WTC11 (cell line): ENCODE data around the gene FSD1L.

Source experiments
- SMAD4 ChIP-seq: sonication (generic); formaldehyde crosslinking; IDR thresholded peaks from 2 replicates; pipeline ENCODE4 v1.8.0; 2022; ENCODE audit warnings: mild to moderate bottlenecking, missing genetic modification reagents
- SP1 ChIP-seq: sonication (generic); formaldehyde crosslinking; conservative IDR thresholded peaks from 2 replicates; pipeline ENCODE4 v1.8.1; 2022; ENCODE audit warnings: missing genetic modification reagents
- TF ChIP-seq, protein P1 (sequence below): sonication (generic); formaldehyde crosslinking; IDR thresholded peaks from 2 replicates; pipeline ENCODE4 v1.8.1; 2023; ENCODE audit warnings: mild to moderate bottlenecking, missing genetic modification reagents, borderline replicate concordance
- TF ChIP-seq, protein P2 (sequence below): fragments of 200-600 bp; IDR thresholded peaks from 2 replicates; pipeline ENCODE4 v1.8.0; 2022; ENCODE audit warnings: antibody characterized with exemption
- TF ChIP-seq, protein P3 (sequence below): sonication (generic); formaldehyde crosslinking; IDR thresholded peaks from 2 replicates; pipeline ENCODE4 v1.8.1; 2022; ENCODE audit warnings: low read depth, mild to moderate bottlenecking, moderate library complexity, missing genetic modification reagents, borderline replicate concordance
- TF ChIP-seq, protein P4 (sequence below): sonication (generic); formaldehyde crosslinking; IDR thresholded peaks from 2 replicates; pipeline ENCODE4 v1.8.0; 2022; ENCODE audit warnings: missing genetic modification reagents

DNA sequence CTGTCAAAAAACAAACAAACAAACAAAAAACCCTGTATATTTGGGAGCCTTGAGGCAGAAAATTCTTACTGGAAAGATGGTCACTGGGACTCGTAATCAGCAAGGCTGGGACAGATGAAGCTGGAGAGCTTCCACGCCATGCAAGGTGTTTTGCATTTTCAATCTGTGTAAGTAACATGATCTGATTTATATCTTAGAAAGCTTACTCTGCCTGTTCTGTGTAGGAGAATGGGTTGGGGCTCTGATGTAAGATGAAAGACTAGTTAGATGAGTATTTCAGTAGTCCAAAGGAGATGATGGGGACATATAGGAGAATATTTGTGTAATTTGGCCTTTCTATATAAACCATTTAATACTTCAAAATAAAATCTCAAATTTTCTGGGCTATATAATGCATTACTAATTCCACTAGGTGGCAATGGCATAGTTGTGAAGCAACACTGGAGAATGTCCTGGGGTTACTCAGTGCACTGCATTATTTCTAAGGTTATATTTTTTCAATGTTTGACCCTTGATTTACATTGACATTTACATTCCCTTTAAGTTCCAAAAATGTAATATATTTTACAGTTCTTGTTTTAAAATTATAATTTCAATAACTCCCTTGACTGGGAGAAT lies 21.9 kb upstream of the FSD1L start:
- TF ChIP-seq, protein P1, sequence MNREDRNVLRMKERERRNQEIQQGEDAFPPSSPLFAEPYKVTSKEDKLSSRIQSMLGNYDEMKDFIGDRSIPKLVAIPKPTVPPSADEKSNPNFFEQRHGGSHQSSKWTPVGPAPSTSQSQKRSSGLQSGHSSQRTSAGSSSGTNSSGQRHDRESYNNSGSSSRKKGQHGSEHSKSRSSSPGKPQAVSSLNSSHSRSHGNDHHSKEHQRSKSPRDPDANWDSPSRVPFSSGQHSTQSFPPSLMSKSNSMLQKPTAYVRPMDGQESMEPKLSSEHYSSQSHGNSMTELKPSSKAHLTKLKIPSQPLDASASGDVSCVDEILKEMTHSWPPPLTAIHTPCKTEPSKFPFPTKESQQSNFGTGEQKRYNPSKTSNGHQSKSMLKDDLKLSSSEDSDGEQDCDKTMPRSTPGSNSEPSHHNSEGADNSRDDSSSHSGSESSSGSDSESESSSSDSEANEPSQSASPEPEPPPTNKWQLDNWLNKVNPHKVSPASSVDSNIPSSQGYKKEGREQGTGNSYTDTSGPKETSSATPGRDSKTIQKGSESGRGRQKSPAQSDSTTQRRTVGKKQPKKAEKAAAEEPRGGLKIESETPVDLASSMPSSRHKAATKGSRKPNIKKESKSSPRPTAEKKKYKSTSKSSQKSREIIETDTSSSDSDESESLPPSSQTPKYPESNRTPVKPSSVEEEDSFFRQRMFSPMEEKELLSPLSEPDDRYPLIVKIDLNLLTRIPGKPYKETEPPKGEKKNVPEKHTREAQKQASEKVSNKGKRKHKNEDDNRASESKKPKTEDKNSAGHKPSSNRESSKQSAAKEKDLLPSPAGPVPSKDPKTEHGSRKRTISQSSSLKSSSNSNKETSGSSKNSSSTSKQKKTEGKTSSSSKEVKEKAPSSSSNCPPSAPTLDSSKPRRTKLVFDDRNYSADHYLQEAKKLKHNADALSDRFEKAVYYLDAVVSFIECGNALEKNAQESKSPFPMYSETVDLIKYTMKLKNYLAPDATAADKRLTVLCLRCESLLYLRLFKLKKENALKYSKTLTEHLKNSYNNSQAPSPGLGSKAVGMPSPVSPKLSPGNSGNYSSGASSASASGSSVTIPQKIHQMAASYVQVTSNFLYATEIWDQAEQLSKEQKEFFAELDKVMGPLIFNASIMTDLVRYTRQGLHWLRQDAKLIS (CRISPR knock-in tag) = no peak
- TF ChIP-seq, protein P2, sequence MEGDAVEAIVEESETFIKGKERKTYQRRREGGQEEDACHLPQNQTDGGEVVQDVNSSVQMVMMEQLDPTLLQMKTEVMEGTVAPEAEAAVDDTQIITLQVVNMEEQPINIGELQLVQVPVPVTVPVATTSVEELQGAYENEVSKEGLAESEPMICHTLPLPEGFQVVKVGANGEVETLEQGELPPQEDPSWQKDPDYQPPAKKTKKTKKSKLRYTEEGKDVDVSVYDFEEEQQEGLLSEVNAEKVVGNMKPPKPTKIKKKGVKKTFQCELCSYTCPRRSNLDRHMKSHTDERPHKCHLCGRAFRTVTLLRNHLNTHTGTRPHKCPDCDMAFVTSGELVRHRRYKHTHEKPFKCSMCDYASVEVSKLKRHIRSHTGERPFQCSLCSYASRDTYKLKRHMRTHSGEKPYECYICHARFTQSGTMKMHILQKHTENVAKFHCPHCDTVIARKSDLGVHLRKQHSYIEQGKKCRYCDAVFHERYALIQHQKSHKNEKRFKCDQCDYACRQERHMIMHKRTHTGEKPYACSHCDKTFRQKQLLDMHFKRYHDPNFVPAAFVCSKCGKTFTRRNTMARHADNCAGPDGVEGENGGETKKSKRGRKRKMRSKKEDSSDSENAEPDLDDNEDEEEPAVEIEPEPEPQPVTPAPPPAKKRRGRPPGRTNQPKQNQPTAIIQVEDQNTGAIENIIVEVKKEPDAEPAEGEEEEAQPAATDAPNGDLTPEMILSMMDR = peak; percentile 16; the same call in 1 of the 2 replicates
- no peak for TF ChIP-seq SMAD4 (CRISPR knock-in tag)
- no peak for TF ChIP-seq SP1 (CRISPR knock-in tag)
- TF ChIP-seq, protein P3, sequence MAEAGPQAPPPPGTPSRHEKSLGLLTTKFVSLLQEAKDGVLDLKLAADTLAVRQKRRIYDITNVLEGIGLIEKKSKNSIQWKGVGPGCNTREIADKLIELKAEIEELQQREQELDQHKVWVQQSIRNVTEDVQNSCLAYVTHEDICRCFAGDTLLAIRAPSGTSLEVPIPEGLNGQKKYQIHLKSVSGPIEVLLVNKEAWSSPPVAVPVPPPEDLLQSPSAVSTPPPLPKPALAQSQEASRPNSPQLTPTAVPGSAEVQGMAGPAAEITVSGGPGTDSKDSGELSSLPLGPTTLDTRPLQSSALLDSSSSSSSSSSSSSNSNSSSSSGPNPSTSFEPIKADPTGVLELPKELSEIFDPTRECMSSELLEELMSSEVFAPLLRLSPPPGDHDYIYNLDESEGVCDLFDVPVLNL (CRISPR knock-in tag) = no peak
- TF ChIP-seq, protein P4, sequence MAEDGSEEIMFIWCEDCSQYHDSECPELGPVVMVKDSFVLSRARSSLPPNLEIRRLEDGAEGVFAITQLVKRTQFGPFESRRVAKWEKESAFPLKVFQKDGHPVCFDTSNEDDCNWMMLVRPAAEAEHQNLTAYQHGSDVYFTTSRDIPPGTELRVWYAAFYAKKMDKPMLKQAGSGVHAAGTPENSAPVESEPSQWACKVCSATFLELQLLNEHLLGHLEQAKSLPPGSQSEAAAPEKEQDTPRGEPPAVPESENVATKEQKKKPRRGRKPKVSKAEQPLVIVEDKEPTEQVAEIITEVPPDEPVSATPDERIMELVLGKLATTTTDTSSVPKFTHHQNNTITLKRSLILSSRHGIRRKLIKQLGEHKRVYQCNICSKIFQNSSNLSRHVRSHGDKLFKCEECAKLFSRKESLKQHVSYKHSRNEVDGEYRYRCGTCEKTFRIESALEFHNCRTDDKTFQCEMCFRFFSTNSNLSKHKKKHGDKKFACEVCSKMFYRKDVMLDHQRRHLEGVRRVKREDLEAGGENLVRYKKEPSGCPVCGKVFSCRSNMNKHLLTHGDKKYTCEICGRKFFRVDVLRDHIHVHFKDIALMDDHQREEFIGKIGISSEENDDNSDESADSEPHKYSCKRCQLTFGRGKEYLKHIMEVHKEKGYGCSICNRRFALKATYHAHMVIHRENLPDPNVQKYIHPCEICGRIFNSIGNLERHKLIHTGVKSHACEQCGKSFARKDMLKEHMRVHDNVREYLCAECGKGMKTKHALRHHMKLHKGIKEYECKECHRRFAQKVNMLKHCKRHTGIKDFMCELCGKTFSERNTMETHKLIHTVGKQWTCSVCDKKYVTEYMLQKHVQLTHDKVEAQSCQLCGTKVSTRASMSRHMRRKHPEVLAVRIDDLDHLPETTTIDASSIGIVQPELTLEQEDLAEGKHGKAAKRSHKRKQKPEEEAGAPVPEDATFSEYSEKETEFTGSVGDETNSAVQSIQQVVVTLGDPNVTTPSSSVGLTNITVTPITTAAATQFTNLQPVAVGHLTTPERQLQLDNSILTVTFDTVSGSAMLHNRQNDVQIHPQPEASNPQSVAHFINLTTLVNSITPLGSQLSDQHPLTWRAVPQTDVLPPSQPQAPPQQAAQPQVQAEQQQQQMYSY (CRISPR knock-in tag) = no peak
